Measurements from ENCODE around the gene PIP5KL1.

DNA sequence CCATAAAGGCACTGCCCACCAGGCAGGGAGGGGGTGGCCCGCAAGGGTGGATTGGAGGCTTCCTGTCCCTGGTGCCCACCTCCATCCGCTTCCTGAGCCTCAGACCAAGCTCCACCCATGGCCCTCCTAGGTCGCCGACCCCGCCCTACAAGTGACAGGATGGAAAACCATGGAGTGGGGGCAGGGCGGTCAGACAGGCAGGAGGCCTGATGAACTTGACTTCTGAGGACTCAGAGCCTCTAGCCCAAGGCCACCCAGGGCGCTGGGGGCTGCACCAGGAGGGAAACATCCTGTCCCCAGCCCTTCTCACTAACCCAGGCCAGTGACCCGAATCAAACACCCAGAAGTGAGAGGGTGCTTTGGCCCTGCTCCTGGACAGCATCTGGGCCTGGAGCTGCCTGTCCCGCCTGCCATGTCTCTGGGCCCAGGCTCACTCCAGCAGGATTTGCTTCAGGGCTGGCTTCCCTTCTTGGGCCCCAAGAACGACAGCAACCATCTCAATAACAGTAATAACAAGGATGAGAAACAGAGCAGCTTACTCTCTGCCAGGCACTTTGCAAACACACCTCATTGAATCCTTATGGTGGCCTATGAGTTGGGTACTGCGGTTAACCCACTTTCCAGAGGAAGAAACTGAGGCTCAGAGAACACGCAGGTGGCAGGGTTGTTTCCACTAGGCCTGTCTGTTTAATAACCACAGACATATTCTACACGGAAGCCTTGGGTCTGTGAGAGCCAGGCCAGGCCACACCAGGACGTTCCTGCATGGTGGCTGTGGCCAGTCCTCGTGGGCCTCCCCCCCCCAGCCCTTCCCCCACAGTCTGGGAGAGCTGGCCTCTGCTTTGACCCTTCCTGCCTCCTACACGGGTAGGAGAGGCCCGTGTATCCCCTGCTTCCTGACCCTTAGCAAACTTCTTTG, 26.8 kb downstream of the PIP5KL1 start:
- TF ChIP-seq, protein P1, sequence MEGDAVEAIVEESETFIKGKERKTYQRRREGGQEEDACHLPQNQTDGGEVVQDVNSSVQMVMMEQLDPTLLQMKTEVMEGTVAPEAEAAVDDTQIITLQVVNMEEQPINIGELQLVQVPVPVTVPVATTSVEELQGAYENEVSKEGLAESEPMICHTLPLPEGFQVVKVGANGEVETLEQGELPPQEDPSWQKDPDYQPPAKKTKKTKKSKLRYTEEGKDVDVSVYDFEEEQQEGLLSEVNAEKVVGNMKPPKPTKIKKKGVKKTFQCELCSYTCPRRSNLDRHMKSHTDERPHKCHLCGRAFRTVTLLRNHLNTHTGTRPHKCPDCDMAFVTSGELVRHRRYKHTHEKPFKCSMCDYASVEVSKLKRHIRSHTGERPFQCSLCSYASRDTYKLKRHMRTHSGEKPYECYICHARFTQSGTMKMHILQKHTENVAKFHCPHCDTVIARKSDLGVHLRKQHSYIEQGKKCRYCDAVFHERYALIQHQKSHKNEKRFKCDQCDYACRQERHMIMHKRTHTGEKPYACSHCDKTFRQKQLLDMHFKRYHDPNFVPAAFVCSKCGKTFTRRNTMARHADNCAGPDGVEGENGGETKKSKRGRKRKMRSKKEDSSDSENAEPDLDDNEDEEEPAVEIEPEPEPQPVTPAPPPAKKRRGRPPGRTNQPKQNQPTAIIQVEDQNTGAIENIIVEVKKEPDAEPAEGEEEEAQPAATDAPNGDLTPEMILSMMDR (conservative IDR thresholded peaks at IDR 0.05; ENCODE audit: low read depth, low read length) = no peak
- TF ChIP-seq POLR2A (IDR thresholded peaks at IDR 0.05; ENCODE audit: low read depth, low read length) = no peak
- TF ChIP-seq CEBPB (IDR thresholded peaks at IDR 0.05; ENCODE audit: low read depth, low read length) = no peak
- TF ChIP-seq FOS (IDR thresholded peaks at IDR 0.05; ENCODE audit: low read depth, low read length) = no peak
- no peak for TF ChIP-seq NFE2L2 (IDR thresholded peaks at IDR 0.05; ENCODE audit: low read depth, low read length)
- TF ChIP-seq RCOR1 (IDR thresholded peaks at IDR 0.05; ENCODE audit: insufficient replicate concordance, low read length) = no peak
- no peak for TF ChIP-seq RAD21 (IDR thresholded peaks at IDR 0.05; ENCODE audit: low read length)
- TF ChIP-seq BHLHE40 (IDR thresholded peaks at IDR 0.05; ENCODE audit: low read depth, low read length) = no peak
- TF ChIP-seq SMC3 (IDR thresholded peaks at IDR 0.05; ENCODE audit: low read depth, low read length) = no peak

Measured in IMR-90 (cell line).